Esophagus muscularis mucosa (tissue), 3 donors: ENCODE measurements around the gene PTGIS.

Experiments used
- EP300 ChIP-seq: sonication (generic); formaldehyde crosslinking; IDR thresholded peaks from one replicate; pipeline ENCODE4 v1.6.1; 2017; ENCODE audit warnings: antibody characterized with exemption
- TF ChIP-seq, protein P1 (sequence below), 3 experiments: fragments of 200-600 bp in 2 of 3; fragments of 450-650 bp in 1 of 3; sonication (generic) in 2 of 3; IDR thresholded peaks; one replicate each; pipeline ENCODE4 v1.5.1; 2017 to 2019; ENCODE audit warnings: antibody characterized with exemption in 3 of 3, mild to moderate bottlenecking in 2 of 3, moderate library complexity in 1 of 3

DNA sequence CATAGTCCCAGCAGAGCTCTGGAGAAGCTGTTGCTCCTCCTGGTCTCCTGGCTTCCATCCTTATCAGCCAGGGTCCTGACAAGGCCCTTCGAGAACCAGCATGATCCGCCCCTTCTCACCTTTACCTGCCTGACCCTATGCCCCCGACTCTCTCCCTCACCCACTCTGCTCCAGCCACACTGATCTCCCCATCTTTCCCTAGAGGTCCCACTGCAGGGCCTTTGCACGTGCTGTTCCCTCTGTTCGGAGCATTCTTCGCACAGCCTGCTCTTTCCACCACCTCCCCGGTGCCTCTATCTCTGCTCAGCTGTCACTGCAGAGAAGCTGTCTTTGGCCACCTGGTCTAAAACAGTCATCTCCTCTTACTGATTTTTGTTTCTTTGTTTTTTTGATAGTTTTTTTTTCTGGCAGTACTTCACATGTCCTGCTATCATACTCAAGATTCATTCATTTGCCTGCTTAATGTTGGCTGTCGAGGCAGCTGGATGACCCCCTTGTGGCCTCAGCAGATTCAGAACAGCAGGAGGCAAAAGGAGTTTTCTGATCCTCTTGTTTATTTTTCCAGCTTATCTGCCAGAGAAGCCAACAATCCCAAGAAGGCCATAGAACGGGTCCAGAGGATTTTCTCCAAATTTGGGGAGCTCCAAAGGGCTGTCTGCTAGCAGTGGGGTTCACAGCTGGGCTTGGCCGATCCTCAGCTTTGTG is 1.6 kb upstream of the PTGIS start:
- TF ChIP-seq, protein P1, sequence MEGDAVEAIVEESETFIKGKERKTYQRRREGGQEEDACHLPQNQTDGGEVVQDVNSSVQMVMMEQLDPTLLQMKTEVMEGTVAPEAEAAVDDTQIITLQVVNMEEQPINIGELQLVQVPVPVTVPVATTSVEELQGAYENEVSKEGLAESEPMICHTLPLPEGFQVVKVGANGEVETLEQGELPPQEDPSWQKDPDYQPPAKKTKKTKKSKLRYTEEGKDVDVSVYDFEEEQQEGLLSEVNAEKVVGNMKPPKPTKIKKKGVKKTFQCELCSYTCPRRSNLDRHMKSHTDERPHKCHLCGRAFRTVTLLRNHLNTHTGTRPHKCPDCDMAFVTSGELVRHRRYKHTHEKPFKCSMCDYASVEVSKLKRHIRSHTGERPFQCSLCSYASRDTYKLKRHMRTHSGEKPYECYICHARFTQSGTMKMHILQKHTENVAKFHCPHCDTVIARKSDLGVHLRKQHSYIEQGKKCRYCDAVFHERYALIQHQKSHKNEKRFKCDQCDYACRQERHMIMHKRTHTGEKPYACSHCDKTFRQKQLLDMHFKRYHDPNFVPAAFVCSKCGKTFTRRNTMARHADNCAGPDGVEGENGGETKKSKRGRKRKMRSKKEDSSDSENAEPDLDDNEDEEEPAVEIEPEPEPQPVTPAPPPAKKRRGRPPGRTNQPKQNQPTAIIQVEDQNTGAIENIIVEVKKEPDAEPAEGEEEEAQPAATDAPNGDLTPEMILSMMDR (IDR thresholded peaks at IDR 0.05), result no peak
- no peak for TF ChIP-seq EP300
